Osteocyte (in vitro differentiated cells): Measurements from ENCODE around the gene ODC1. TPM values are rescaled to one million over a fixed set of nuclear protein-coding genes. Genes with fewer than 3 reads are reported as not detected.

Source experiments
- DNase-seq: peaks from one replicate; pipeline ENCODE4 v3.0.0; 2021; ENCODE audit warnings: mixed read lengths; ENCODE audit not compliant: unreplicated experiment; ENCODE audit errors: extremely low spot score
- H3K27ac Mint-ChIP-seq: one replicate; pipeline ENCODE4 v1.8.0; 2021; ENCODE audit warnings: mild to moderate bottlenecking, mixed read lengths; ENCODE audit not compliant: unreplicated experiment
- H3K27me3 Mint-ChIP-seq: one replicate; pipeline ENCODE4 v1.8.0; 2021; ENCODE audit warnings: mixed read lengths; ENCODE audit not compliant: unreplicated experiment
- H3K36me3 Mint-ChIP-seq: one replicate; pipeline ENCODE4 v1.8.0; 2021; ENCODE audit warnings: mixed read lengths; ENCODE audit not compliant: unreplicated experiment
- H3K4me1 Mint-ChIP-seq: one replicate; pipeline ENCODE4 v1.8.0; 2021; ENCODE audit warnings: mixed read lengths; ENCODE audit not compliant: unreplicated experiment
- H3K4me3 Mint-ChIP-seq: one replicate; pipeline ENCODE4 v1.8.0; 2021; ENCODE audit warnings: mild to moderate bottlenecking, moderate library complexity, mixed read lengths; ENCODE audit not compliant: unreplicated experiment
- H3K9me3 Mint-ChIP-seq: one replicate; pipeline ENCODE4 v1.8.0; 2021; ENCODE audit warnings: mixed read lengths; ENCODE audit not compliant: unreplicated experiment
- total RNA-seq: library from RNA; stranded (reverse); gene quantifications from 2 replicates; pipeline ENCODE4 v1.2.1, GENCODE V29; 2021
- TF ChIP-seq, protein P1 (sequence below): fragments of 200-600 bp; sonication (generic); IDR thresholded peaks from 2 replicates; pipeline ENCODE4 v1.5.0; 2021; ENCODE audit warnings: antibody characterized with exemption, mild to moderate bottlenecking, moderate library complexity

ODC1 gene
- total RNA-seq, 1 donor from 2014 or later = 44.8 TPM

DNA sequence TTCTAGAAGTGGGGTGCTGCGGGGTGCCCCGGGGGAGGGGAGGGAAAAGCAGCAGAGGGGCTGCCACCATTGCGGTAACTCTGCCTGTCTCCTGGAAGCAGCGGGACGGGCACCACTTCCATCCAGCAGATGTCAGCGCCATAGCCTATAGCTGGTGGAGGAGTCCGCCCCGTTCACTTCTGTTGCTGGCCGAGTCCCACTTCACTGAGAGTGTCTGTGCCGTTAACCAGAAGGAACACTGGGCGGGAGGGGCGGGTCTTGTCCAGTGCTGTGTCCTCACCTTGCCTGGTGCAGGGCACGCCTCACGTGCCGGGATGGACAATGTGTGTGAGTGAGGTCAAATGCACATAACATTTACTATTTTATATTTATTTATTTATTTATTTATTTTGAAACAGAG lies 19.3 kb upstream of the ODC1 start:
- no peak overlapping the region for H3K4me3 Mint-ChIP-seq
- no peaks in the 10 kb centered on the region for H3K4me1 Mint-ChIP-seq
- no peak for DNase-seq

DNA sequence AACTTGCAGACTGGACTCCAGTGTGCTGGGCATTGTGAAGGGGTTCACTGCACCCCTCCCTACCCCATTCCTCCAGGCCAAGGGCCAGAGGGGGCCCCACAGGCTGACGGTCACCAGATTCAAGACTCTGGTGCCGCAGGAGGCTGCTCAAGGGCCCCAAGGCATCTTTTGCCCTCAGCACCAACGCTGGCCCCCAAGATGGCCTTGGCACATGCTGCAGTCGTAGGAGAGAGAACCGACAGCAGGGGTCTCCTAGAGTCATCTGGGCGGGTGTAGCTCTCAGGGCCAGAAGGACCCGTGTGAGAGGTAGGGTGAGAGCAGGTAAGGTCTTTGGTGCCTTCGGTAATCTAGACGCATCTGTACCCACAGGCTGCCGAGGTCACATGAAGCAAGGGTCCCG lies 18.7 kb upstream of the ODC1 start:
- no peak for DNase-seq
- TF ChIP-seq, protein P1, sequence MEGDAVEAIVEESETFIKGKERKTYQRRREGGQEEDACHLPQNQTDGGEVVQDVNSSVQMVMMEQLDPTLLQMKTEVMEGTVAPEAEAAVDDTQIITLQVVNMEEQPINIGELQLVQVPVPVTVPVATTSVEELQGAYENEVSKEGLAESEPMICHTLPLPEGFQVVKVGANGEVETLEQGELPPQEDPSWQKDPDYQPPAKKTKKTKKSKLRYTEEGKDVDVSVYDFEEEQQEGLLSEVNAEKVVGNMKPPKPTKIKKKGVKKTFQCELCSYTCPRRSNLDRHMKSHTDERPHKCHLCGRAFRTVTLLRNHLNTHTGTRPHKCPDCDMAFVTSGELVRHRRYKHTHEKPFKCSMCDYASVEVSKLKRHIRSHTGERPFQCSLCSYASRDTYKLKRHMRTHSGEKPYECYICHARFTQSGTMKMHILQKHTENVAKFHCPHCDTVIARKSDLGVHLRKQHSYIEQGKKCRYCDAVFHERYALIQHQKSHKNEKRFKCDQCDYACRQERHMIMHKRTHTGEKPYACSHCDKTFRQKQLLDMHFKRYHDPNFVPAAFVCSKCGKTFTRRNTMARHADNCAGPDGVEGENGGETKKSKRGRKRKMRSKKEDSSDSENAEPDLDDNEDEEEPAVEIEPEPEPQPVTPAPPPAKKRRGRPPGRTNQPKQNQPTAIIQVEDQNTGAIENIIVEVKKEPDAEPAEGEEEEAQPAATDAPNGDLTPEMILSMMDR = no peak
- Mint-ChIP-seq H3K4me1 (no peaks in the 10 kb centered on the region), H3K27ac (no peak overlapping the region), H3K27me3 (peaks cover 11% of the 10 kb centered on the region), H3K4me3 (no peak overlapping the region), H3K36me3 (no peaks in the 10 kb centered on the region), H3K9me3 (no peaks in the 10 kb centered on the region)

More for the DNA sequence above, 19.3 kb upstream of the ODC1 start:
- no peak overlapping the region for H3K27ac Mint-ChIP-seq
- H3K36me3 Mint-ChIP-seq = no peaks in the 10 kb centered on the region
- TF ChIP-seq, protein P1 = no peak
- H3K9me3 Mint-ChIP-seq = no peaks in the 10 kb centered on the region
- H3K27me3 Mint-ChIP-seq = peaks cover 8% of the 10 kb centered on the region

DNA sequence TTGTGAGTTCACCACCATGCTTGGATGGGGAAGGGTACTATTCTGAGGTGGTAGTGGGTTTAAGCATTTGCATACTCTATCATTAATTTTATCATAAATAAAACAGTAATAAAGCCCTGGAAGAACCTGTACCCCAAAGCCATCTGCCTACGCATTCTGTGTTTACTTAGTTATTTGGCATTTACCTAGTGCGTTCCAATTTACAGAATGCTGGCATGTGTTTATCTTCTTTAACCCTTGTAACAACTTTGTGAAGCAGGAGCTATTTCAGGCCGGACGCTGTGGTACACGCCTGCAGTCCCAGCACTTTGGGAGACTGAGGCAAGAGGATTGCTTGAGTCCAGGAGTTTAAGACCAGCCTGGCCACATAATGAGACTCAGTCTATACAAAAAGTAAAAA lies 17.8 kb upstream of the ODC1 start:
- Mint-ChIP-seq H3K9me3 (no peaks in the 10 kb centered on the region), H3K27ac (no peak overlapping the region), H3K36me3 (no peaks in the 10 kb centered on the region), H3K4me1 (no peaks in the 10 kb centered on the region), H3K4me3 (no peak overlapping the region), H3K27me3 (peaks cover 14% of the 10 kb centered on the region)
- TF ChIP-seq, protein P1 = no peak
- no peak for DNase-seq

DNA sequence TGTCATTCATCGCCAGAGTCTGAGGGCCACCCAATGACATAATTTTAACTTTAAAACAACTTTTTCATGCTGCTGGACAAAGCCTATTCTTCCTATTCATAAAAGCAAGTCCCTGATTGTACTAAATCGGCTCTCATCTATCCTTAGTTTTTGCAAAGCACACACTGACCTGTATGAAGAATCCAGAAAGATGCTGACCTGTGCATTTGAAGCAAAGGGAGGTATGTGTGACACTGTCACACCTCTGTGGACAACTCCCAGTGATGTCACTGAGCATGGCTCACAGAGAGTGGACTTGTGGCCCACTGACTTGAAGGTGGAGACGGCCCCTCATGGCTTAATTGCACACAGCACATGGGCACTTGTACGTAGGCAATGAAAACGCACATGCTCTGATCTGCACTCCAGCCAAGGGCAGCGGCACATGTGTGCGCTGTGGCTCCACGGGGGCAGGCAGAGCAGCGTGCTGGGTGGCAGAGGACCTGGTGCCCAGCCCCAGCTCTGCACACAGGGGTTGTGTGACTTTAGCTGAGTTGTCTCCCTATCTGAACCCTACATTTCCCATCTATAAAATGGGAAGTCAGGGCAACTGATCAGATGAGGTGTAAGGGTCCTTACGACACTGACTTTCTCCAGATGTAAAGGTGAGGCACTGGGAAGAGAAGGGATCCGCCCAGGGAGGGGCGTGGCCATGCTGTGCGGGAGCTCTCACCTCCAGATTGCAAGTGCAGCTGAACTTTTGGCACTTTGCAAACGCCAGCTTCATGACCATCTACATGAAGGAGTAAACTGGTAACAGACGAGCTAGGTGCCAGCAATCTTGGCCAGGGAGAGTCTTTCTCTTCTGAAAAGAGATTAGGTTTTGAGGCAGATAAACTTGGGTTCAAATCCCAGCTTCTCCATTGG lies 14.3 kb upstream of the ODC1 start:
- no peak overlapping the region for H3K4me3 Mint-ChIP-seq
- TF ChIP-seq, protein P1 = no peak
- no peak for DNase-seq
- H3K27me3 Mint-ChIP-seq = peaks cover 32% of the 10 kb centered on the region
- H3K9me3 Mint-ChIP-seq = no peaks in the 10 kb centered on the region
- no peaks in the 10 kb centered on the region for H3K36me3 Mint-ChIP-seq
- no peak overlapping the region for H3K27ac Mint-ChIP-seq
- H3K4me1 Mint-ChIP-seq = no peaks in the 10 kb centered on the region

DNA sequence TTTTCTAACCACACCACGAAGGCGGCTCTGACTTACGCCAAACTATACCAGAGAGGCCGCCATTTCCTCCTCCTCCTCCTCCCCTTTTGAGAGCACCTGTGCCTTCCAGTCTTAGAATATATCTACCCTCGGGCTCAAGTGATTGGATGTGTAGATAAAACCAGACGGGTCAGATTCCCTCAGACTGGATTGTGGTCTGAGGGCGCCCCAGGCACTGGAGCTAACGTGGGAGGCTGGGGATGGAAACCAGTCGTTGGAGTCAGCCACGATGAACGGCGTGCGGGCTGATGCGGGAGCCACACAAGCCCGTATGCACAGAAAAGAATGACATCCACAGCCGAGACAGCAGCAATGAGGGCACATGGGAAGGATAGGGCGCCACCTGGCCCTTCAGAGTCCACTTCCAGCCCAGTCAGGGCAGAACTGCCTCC lies 12.3 kb upstream of the ODC1 start:
- Mint-ChIP-seq H3K36me3 (no peaks in the 10 kb centered on the region), H3K27me3 (peaks cover 34% of the 10 kb centered on the region), H3K27ac (no peak overlapping the region), H3K4me3 (no peak overlapping the region), H3K9me3 (no peaks in the 10 kb centered on the region), H3K4me1 (no peaks in the 10 kb centered on the region)
- TF ChIP-seq, protein P1 = no peak
- no peak for DNase-seq
